GM21423 (cell line): ENCODE measurements around the gene SLC1A4.

Source experiments
- ATAC-seq: cut with Tn5 transposase; IDR thresholded peaks from one replicate; pipeline ENCODE4 v1.9.1; 2021; ENCODE audit warnings: mild to moderate bottlenecking, moderate library complexity; ENCODE audit not compliant: unreplicated experiment

SLC1A4 gene

GRCh38 chr2:65046633-65047407 is 57.6 kb downstream of the SLC1A4 start:
- no peak for ATAC-seq

DNA sequence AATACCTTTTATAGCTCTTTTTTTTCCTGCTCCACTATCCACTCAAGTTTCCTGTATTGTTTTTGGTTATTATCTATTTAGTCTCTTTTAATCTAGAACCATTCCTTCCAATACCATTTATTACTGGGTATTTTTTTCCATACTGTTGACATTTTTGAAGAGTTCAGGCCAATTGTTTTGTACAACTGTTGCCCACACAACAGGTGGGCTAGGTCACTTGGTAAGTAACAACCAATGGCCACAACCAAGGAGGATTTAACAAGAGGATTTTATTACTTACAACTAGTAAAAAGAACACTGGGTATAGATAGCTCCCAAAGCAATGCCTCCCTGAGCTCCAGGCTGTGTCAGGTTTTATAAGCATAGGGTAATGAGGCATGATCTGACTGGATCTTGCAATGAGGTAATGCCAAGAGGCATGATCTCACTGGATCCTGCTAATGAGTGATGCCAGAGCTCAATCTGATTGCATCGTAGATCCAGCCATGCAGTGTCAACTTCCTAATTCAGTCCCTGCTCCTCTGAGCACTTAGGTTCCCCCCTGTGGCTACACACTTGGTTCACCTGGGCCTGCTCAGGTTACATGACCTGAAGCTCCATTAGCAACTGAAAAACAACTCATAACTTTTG is 59.9 kb downstream of the SLC1A4 start:
- ATAC-seq, result no peak

GRCh38 chr2:65050931-65051330 is 61.7 kb downstream of the SLC1A4 start:
- no peak for ATAC-seq

DNA sequence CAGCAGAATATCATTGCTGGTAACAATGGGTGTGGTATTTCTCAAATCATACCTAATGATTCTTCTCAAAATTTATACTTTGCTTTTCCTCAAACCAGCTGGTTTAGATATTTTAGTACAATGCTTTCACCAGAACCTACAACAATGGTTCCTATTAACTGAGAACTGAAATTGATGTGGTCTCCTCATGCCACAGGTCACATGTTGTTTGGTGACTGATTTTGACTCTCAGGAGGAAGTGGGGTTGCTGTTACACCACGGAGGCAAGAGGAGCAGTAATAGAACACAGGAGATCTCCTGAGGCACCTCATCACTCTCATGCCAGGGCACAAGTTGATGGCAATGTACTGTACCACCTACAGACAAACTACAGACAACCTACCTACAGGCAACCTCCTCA is 64.0 kb downstream of the SLC1A4 start:
- peak; percentile 46 for ATAC-seq

GRCh38 chr2:65054749-65055421 is 65.7 kb downstream of the SLC1A4 start:
- ATAC-seq, result no peak

- peak; percentile 27 for ATAC-seq
These were observed 66.4 kb downstream of the SLC1A4 start for GRCh38 chr2:65055422-65056214.

DNA sequence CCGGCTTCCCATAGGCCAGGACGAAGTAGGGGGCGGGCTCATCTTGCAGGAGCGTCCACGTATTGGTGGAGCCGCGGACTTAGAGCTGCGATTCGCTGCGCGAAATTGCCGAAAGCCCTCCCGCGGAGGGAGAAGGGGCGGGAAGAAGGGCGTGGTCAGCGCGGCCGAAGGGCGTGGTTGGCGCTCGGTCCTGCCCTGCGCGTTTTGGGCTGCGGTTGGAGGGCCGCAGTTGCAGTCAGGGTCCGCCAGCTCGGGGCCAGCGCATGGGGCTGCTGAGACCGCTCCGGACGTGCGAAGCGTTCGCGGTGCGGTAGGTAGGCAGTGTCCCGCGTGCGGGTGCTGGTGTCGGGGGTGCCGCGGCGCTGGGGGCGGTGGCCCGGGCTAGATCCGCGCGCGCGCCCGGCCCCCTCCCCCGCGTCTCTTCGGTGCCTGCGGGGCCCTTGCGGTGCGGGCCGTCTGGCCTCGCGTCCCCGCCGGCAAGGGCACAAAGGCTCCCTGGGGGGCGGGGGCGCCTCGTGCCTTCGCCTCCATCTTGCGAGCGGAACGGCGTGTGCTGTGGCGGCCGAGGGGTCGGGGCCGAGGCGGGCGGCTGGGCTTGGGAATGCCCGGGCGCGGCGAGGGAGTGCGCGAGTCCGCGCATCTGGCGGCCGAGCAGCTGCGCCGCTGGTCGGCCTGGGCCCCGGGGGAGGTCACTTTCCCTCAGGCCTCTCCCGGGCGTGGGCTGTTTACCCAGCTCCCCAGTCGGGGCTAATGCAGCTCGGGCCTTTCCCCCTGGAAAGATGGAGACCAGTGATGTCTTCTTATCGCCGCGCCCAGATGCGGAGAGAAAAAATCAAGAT is 67.2 kb downstream of the SLC1A4 start, which contains the start of gene CEP68:
TSS of gene CEP68 (plus strand) at position 202 of the 839 bp plus-strand sequence. CDS start 13,029 bp downstream, outside the sequence.
- peak; percentile 74 for ATAC-seq

GRCh38 chr2:65057054-65057375 is 67.8 kb downstream of the SLC1A4 start:
- ATAC-seq, result no peak

GRCh38 chr2:65057391-65058052 is 68.3 kb downstream of the SLC1A4 start:
- ATAC-seq, result peak; percentile 19

- no peak for ATAC-seq
These were observed 69.9 kb downstream of the SLC1A4 start for GRCh38 chr2:65059071-65059470.

DNA sequence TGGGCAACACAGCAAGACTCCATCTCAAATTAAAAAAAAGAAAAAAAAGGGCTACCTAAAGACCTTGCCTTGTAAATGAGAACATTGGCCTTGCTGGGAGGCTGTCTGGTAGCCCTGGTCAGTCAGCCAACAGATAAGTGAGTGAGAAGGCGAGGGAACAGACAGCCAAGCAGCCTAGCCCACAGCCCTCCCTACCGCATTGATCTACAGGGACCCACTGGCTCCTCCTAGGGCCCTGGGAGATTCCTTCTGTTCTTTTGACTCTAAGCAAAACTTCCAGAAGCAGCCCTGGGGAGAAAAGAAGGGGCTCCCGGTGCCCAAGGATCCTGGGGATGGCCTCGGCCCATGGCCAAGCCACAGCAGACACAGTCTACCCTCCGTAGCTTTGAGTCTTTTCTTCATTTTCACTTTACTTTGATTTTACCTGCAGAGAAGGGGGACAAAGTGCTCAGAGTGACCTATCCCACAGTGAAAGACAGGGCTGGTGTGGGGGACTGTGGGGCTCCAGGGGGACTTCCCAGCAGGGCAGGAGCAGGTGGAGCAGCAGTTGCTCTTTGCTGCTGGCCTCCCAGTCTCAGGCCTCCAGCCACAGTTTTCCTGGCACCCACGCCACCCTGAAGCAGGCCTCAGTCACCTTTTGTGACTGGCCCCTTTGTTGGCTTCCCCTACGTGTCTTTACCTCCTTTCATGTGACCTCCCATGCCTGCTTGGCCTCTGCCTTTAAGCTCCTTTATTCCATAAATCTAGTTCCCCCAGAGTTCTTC is 72.1 kb downstream of the SLC1A4 start:
- ATAC-seq, result no peak

GRCh38 chr2:65061910-65062339 is 72.7 kb downstream of the SLC1A4 start:
- no peak for ATAC-seq

DNA sequence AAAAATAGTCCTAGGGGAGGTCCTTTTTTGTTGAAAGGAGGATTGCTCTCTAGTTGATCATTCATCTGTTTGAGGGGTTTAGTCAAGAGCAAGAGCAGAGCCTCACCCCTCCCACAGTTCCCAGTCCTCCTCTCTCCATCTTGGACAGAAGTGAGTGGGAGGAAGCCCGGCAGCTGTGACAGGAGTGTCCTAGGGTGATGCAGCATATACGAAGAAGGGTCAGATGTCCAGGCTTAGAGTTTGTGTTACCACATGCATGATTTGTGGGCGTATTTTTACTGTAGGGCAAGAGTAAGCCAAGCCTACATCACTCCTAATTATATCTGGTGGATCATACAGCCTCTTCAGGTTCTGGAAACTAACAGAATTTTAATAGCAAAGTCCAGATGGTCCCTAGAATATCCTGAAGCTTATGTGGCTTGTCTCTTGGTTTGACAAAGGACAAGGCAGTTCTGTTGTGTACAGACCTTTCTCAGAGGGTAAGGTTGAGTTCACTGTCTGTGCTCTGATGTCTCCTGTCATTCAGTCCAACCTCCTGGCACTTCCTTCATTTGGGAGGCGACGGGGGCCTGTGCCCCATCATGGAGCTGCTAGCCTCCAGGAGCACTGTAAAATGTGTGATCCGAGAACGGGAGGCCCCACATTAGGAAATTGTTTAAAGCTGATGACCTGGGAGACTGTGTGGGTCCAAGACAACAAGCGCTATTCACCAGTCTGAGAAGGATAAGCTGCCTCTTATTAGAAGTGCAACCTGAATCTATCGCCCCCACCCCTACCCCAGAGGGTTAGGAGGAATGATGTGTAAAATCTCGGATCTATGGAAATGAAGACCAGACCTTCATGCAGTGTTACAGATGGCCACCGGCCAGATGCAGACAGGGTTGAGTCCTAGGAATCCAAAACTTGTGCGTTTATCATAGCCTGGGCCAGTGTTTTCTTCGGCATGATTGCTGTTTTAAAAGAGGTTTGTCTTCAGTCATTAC is 73.9 kb downstream of the SLC1A4 start:
- ATAC-seq, result no peak

DNA sequence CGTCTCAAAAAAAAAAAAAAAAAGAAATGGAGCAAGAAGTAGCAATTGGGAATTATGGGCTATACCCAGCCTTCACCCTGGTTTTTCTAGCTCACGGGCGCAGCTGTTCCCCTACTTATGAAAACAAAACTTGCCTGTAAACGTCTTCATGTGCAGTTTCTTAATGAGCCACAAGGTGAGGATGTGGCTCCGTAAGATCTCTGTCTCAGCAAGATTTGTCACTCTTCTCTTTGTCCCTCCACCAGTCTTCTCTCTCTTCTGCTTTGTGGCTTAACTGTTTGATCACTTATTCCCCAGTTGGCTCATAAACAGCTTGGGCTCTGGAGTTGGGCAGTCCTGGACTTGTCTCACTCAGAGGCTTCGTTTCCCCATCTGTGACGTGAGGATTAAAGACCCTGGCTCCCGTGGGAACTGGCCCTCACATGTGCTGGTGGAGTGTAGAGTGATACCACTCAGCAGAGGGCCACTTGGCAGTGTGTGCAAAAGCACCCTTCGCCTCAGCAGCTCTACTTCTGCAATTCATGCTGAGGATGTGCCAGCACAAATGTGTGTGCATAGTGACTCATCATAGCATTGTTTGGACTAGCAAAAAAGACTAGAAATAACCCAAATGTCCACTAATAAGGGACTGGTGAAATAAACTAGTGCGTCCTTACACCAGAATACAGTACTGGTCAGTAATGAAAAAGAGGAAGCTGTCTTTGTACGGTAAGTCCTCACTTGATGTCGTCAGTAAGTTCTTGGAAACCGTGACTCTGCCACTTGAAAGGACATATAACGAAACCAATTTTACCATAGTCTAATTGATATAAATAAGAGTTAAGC is 75.7 kb downstream of the SLC1A4 start:
- peak; percentile 79 for ATAC-seq

GRCh38 chr2:65067806-65068553 is 78.8 kb downstream of the SLC1A4 start:
- ATAC-seq, result no peak

DNA sequence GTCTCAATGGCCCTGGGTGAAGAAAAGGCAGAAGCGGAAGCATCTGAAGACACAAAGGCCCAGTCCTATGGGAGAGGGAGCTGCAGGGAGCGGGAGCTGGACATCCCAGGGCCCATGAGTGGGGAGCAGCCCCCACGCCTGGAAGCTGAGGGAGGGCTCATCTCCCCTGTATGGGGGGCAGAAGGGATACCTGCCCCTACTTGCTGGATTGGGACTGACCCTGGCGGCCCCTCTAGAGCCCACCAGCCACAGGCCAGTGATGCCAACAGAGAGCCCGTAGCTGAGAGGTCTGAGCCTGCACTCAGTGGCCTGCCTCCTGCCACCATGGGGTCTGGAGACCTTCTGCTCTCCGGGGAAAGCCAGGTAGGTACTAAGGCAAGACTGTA is 80.2 kb downstream of the SLC1A4 start:
- no peak for ATAC-seq
